ENCODE measurements around the gene PPP2R3A.

The PPP2R3A gene

GRCh38 chr3:136196401-136197158, 231.1 kb downstream of the PPP2R3A start:
- Histone ChIP-seq H3K4me1 (peaks cover 12% of the 10 kb centered on the region), H3K4me3 (peak overlapping the region; percentile 89), H3K36me3 (replicated peaks) (0 out of 2 replicates have a peak, but pooled peaks cover 10% of the 10 kb centered on the region), H3K9me3 (peaks cover 6% of the 10 kb centered on the region), H3K27me3 (ENCODE audit: low read depth) (no peaks in the 10 kb centered on the region)
- in situ Hi-C loops (cut with MboI; ENCODE audit: low sequenced_read_pairs) = no loop called here
- peak; percentile 99 to 100 for DNase-seq (ENCODE audit: low spot score in 2 of 2)

GRCh38 chr3:136197159-136197793, 231.7 kb downstream of the PPP2R3A start:
- in situ Hi-C loops (cut with MboI; ENCODE audit: low sequenced_read_pairs) = no loop called here
- H3K4me1 ChIP-seq = peaks cover 6% of the 10 kb centered on the region
- peaks cover 6% of the 10 kb centered on the region for H3K9me3 ChIP-seq
- DNase-seq (ENCODE audit: low spot score in 2 of 2) = peak in 1 of 2 experiments; percentile 24
- peak overlapping the region; percentile 89 for H3K4me3 ChIP-seq
- H3K36me3 ChIP-seq (replicated peaks) = 0 out of 2 replicates have a peak, but pooled peaks cover 10% of the 10 kb centered on the region
- no peaks in the 10 kb centered on the region for H3K27me3 ChIP-seq (ENCODE audit: low read depth)
